ENCODE data around the gene TOMM40.
A peak's percentile ranks its signal among the peaks of the same experiment; 100 is the strongest.
"Not testable (repeated sequence)": the region's sequence is repeated elsewhere in the genome, so short reads cannot be mapped to it uniquely, and the experiment has no call there.

Gene TOMM40

GRCh38 chr19:44892932-44893331 is 1.9 kb downstream of the TOMM40 start:
- no peak for DNase-seq
- in situ Hi-C loops (cut with MboI; ENCODE audit: low pct_unique_long_range_greater_than_20kb, low sequenced_read_pairs) = no loop called here

GRCh38 chr19:44893332-44894051 is 2.4 kb downstream of the TOMM40 start:
- no peak for DNase-seq
- in situ Hi-C loops (cut with MboI; ENCODE audit: low pct_unique_long_range_greater_than_20kb, low sequenced_read_pairs) = no loop called here

DNA sequence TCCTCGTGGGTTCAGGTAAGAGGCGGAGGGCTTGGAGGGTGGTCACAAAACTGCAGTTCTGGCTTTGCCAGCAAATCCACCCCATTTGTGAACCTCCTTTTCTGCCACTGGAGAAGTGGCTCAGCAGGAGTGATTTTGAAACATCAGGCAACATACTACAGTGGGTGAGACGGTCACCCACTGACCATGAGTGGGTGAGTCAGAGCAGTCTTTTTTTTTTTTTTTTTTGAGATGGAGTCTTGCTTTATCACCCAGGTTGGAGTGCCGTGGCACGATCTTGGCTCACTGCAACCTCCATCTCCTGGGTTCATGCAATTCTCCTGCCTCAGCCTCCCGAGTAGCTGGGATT is 3.0 kb downstream of the TOMM40 start:
- no peak for DNase-seq
- in situ Hi-C loops (cut with MboI; ENCODE audit: low pct_unique_long_range_greater_than_20kb, low sequenced_read_pairs) = no loop called here

DNA sequence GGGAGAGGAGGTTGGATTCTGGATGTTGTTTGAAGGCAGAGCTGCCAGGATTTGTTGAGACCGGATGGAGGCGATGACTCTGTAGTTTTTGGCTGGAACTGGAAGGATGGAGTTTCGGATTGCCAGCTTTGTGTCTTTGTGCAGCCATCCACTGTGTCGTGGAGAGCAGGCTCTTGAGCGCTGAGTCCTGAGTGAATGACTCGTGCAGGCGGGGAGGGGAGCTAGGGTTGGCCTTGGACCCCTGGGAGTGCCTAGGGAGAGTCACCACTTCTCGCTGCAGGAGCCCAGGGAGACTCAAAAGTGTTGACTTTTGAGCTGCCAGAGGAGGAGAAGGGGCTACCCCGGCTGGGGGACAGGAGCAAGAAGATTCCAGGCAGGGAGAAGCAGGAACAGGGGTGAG is 3.9 kb downstream of the TOMM40 start:
- in situ Hi-C loops (cut with MboI; ENCODE audit: low pct_unique_long_range_greater_than_20kb, low sequenced_read_pairs) = no loop called here
- DNase-seq = no peak

- in situ Hi-C loops (cut with MboI; ENCODE audit: low pct_unique_long_range_greater_than_20kb, low sequenced_read_pairs) = no loop called here
- no peak for DNase-seq
Measured at GRCh38 chr19:44897835-44898234, 6.8 kb downstream of the TOMM40 start.

DNA sequence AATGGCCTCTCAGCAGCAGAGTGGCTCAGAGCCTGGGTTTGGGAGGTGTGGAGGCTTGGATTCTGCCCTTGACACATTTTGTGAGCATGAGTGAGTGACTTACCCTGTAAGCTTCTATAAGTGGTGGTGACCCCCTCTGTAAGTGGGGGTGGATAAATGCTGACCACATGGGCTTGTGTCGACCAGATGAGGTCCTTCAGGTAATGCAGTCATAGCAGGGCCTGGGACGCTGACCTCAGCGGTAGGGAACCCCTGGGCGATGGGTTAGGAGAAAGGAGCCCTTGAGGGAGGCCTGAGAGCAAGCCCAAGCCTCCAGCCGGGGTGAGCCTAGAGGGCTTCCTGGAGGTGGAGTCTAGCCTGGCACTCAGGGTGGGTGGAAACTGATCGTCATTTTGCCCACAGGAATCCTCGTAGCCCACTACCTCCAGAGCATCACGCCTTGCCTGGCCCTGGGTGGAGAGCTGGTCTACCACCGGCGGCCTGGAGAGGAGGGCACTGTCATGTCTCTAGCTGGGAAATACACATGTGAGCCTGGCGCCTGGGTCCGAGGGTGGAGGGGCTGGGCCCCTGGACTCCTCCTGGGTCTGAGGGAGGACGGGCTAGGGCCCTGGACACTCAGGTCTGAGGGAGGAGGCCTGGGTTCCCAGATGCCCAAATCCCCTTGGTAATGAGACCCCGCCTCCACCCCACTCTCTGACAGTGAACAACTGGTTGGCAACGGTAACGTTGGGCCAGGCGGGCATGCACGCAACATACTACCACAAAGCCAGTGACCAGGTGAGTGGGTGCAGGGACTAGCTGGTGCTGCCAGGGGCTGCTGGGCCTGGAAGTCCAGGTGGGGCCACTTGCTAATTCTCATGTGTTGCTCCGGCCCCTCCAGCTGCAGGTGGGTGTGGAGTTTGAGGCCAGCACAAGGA is 9.5 kb downstream of the TOMM40 start:
- in situ Hi-C loops (cut with MboI; ENCODE audit: low pct_unique_long_range_greater_than_20kb, low sequenced_read_pairs) = no loop called here
- DNase-seq = no peak

GRCh38 chr19:44903216-44903601 is 12.2 kb downstream of the TOMM40 start:
- no peak for DNase-seq
- in situ Hi-C loops (cut with MboI; ENCODE audit: low pct_unique_long_range_greater_than_20kb, low sequenced_read_pairs) = no loop called here

DNA sequence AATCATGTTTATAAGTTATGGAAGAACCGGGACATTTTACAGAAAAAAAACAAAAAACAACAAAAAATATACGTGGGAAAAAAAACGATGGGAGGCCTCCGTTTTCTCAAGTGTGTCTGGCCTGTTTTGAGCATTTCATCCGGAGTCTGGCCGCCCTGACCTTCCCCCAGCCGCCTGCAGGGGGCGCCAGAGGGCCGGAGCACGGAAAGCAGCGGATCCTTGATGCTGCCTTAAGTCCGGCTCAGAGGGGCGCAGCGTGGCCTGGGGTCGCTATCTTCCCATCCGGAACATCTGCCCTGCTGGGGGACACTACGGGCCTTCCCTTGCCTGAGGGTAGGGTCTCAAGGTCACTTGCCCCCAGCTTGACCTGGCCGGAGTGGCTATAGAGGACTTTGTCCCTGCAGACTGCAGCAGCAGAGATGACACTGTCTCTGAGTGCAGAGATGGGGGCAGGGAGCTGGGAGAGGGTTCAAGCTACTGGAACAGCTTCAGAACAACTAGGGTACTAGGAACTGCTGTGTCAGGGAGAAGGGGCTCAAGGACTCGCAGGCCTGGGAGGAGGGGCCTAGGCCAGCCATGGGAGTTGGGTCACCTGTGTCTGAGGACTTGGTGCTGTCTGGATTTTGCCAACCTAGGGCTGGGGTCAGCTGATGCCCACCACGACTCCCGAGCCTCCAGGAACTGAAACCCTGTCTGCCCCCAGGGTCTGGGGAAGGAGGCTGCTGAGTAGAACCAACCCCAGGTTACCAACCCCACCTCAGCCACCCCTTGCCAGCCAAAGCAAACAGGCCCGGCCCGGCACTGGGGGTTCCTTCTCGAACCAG is 12.8 kb downstream of the TOMM40 start:
- in situ Hi-C loops (cut with MboI; ENCODE audit: low pct_unique_long_range_greater_than_20kb, low sequenced_read_pairs) = no loop called here
- peak; percentile 91 for DNase-seq

- in situ Hi-C loops (cut with MboI; ENCODE audit: low pct_unique_long_range_greater_than_20kb, low sequenced_read_pairs) = no loop called here
Measured at GRCh38 chr19:44904426-44904994, 13.5 kb downstream of the TOMM40 start.

GRCh38 chr19:44905437-44906160 is 14.5 kb downstream of the TOMM40 start, which contains the start of gene APOE:
Gene APOE, plus strand, starts transcription at chr19:44905796. Its CDS starts 829 bp downstream, at chr19:44906625.
- in situ Hi-C loops (cut with MboI; ENCODE audit: low pct_unique_long_range_greater_than_20kb, low sequenced_read_pairs) = no loop called here
- DNase-seq = peak; percentile 16

More at GRCh38 chr19:44904426-44904994, 13.5 kb downstream of the TOMM40 start:
- peak; percentile 45 for DNase-seq

DNA sequence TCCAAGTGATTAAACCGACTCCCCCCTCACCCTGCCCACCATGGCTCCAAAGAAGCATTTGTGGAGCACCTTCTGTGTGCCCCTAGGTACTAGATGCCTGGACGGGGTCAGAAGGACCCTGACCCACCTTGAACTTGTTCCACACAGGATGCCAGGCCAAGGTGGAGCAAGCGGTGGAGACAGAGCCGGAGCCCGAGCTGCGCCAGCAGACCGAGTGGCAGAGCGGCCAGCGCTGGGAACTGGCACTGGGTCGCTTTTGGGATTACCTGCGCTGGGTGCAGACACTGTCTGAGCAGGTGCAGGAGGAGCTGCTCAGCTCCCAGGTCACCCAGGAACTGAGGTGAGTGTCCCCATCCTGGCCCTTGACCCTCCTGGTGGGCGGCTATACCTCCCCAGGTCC is 16.6 kb downstream of the TOMM40 start:
- no peak for DNase-seq
- in situ Hi-C loops (cut with MboI; ENCODE audit: low pct_unique_long_range_greater_than_20kb, low sequenced_read_pairs) = no loop called here

DNA sequence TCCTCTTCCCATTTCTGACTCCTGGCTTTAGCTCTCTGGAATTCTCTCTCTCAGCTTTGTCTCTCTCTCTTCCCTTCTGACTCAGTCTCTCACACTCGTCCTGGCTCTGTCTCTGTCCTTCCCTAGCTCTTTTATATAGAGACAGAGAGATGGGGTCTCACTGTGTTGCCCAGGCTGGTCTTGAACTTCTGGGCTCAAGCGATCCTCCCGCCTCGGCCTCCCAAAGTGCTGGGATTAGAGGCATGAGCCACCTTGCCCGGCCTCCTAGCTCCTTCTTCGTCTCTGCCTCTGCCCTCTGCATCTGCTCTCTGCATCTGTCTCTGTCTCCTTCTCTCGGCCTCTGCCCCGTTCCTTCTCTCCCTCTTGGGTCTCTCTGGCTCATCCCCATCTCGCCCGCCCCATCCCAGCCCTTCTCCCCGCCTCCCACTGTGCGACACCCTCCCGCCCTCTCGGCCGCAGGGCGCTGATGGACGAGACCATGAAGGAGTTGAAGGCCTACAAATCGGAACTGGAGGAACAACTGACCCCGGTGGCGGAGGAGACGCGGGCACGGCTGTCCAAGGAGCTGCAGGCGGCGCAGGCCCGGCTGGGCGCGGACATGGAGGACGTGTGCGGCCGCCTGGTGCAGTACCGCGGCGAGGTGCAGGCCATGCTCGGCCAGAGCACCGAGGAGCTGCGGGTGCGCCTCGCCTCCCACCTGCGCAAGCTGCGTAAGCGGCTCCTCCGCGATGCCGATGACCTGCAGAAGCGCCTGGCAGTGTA is 17.2 kb downstream of the TOMM40 start:
- in situ Hi-C loops (cut with MboI; ENCODE audit: low pct_unique_long_range_greater_than_20kb, low sequenced_read_pairs) = no loop called here
- no peak for DNase-seq

GRCh38 chr19:44908836-44909261 is 17.8 kb downstream of the TOMM40 start:
- no peak for DNase-seq
- in situ Hi-C loops (cut with MboI; ENCODE audit: low pct_unique_long_range_greater_than_20kb, low sequenced_read_pairs) = no loop called here

- in situ Hi-C loops (cut with MboI; ENCODE audit: low pct_unique_long_range_greater_than_20kb, low sequenced_read_pairs) = no loop called here
- no peak for DNase-seq
Measured at GRCh38 chr19:44909775-44910174, 18.7 kb downstream of the TOMM40 start.

- in situ Hi-C loops (cut with MboI; ENCODE audit: low pct_unique_long_range_greater_than_20kb, low sequenced_read_pairs); DNase-seq: not testable (repeated sequence)
Measured at GRCh38 chr19:44911896-44912295, 20.8 kb downstream of the TOMM40 start.

DNA sequence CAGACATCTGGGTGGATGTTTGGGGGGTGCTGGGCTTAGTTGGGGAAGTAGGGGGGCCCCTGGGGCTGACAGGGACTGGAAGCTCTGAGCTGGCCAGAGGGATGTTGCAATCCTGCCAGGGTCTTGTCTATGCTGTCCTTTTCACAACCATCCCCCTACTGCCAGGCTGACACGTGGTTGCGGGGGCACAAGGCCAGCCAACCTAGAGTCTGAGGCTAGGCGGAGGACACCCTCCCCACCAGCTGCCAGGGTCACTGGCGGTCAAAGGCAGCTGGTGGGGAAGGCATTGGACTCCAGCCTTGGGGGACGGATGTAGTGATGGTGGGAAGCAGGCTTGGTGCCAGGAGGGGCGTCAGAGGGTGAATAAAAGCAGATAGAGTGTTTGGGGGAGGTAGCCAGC is 21.8 kb downstream of the TOMM40 start:
- in situ Hi-C loops (cut with MboI; ENCODE audit: low pct_unique_long_range_greater_than_20kb, low sequenced_read_pairs) = no loop called here
- DNase-seq = no peak

GRCh38 chr19:44913512-44914432 is 22.7 kb downstream of the TOMM40 start:
- in situ Hi-C loops (cut with MboI; ENCODE audit: low pct_unique_long_range_greater_than_20kb, low sequenced_read_pairs) = not testable (repeated sequence)

More at GRCh38 chr19:44913512-44914432, 22.7 kb downstream of the TOMM40 start:
- DNase-seq = not testable (repeated sequence)

Data from KBM-7 (cell line).